C4-2B (cell line): ENCODE measurements around the gene NOTCH4.

Experiments
- CTCF ChIP-seq: fragments of 450-650 bp; conservative IDR thresholded peaks from 2 replicates; pipeline ENCODE4 v1.5.1; 2017; ENCODE audit warnings: mild to moderate bottlenecking
- ZFX ChIP-seq: fragments of 450-650 bp; IDR thresholded peaks from 2 replicates; pipeline ENCODE4 v1.6.1; 2017

- no peak for TF ChIP-seq CTCF
- no peak for TF ChIP-seq ZFX
Measured at GRCh38 chr6:32164295-32164694, 59.6 kb downstream of the NOTCH4 start, which contains the start of gene EGFL8.
